Measurements from ENCODE around the gene MYT1. TPM values are rescaled to one million over a fixed set of nuclear protein-coding genes. Genes with fewer than 3 reads are reported as not detected.
"Not testable (repeated sequence)": the region's sequence is repeated elsewhere in the genome, so short reads cannot be mapped to it uniquely, and the experiment has no call there.

MYT1 gene
- total RNA-seq, 1 donor from 2014 or later = not detected

- no peak for DNase-seq (ENCODE audit: low spot score)
Observed at GRCh38 chr20:64228751-64229506, 64.7 kb downstream of the MYT1 start.

- no peak for DNase-seq (ENCODE audit: low spot score)
Observed at GRCh38 chr20:64229507-64230061, 65.3 kb downstream of the MYT1 start.

DNA sequence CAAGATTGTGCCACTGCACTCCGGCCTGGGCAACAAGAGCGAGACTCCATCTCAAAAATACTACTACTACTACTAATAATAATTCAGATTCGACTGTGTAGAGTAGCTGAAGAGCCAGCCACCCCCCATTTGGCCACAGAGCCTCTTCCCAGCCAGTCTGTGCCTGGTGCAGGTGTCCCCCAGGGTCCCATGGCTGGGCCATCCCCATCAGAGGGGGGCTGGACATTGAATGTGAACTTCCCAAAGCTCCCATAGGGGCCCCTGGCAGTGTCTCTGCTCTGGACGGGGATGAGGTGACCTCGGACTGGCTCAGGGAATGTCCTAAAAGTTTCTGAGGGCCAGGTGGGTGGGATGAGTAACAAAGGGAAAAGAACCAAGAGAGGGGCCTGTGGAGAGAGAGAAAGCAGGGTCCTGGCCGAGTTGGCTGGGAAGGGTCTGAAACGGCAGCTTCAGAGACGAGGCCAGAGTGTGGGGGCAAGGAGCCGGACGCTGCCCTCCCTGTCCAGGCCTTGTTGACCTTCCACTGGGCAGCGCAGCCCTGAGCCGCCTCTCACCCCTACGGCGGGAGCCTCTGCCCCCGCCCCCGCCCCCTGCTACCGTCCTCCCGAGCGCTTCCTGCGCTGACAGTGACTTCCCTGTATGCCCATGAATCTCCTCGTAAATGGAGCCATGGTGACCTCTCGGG is 66.4 kb downstream of the MYT1 start:
- no peak for DNase-seq (ENCODE audit: low spot score)

- no peak for DNase-seq (ENCODE audit: low spot score)
Observed at GRCh38 chr20:64231621-64232550, 67.6 kb downstream of the MYT1 start.

DNA sequence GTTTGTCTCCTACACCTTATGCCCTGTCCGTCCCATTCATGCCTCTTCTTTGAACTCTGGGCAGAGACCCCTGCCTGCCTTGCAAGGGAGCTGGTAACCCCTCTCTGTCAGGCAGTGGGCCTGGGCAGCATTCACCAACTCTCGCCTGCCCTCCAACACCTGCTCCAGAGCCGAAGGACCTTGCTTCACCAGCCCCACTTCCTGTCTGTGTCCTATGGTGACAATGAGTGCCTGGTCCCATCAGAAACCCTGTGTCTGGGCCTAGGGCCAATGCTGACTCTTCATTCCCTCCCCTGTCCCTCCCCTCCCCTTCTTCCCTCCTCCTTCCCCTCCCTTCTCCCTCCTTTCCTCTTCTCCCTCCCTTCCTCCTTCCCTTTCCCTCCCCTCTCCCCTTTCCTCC is 68.5 kb downstream of the MYT1 start:
- DNase-seq (ENCODE audit: low spot score) = no peak

DNA sequence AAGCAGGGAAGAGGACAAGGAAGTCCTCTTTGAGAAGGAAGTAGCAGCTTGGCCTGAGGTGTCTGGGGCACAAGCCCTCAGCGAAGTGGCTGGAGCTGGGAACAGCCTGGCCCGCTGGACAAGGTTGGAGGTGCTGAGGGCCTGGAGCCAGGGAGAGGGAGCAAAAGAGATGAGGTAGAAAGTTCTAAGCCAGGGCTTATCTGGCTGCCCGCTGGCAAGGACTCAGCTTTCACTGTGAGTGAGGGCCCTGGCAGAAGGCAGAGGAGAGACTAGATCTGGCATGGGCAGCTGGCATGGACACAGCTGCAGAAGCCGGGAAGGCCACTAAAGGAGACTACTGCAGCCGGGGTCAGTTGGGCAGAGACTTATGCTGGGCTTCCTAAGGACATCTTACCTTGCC is 69.5 kb downstream of the MYT1 start:
- DNase-seq (ENCODE audit: low spot score) = no peak

GRCh38 chr20:64234291-64234791 is 70.1 kb downstream of the MYT1 start:
- no peak for DNase-seq (ENCODE audit: low spot score)

DNA sequence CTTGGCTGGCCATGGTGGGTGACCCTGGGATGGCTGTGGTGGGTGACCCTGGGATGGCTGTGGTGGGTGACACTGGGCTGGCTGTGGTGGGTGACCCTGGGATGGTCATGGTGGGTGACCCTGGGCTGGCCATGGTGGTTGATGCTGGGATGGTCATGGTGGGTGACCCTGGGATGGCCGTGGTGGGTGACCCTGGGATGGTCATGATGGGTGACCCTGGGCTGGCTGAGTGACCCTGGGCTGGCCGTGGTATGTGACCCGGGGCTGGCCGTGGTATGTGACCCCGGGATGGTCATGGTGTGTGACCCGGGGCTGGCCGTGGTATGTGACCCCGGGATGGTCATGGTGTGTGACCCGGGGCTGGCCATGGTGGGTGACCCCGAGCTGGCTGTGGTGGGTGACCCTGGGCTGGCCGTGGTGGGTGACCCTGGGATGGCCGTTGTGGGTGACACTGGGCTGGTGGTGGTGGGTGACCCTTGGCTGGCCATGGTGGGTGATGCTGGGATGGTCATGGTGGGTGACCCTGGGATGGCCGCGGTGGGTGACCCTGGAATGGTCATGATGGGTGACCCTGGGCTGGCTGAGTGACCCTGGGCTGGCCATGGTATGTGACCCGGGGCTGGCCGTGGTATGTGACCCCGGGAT is 70.8 kb downstream of the MYT1 start:
- DNase-seq (ENCODE audit: low spot score) = not testable (repeated sequence)

DNA sequence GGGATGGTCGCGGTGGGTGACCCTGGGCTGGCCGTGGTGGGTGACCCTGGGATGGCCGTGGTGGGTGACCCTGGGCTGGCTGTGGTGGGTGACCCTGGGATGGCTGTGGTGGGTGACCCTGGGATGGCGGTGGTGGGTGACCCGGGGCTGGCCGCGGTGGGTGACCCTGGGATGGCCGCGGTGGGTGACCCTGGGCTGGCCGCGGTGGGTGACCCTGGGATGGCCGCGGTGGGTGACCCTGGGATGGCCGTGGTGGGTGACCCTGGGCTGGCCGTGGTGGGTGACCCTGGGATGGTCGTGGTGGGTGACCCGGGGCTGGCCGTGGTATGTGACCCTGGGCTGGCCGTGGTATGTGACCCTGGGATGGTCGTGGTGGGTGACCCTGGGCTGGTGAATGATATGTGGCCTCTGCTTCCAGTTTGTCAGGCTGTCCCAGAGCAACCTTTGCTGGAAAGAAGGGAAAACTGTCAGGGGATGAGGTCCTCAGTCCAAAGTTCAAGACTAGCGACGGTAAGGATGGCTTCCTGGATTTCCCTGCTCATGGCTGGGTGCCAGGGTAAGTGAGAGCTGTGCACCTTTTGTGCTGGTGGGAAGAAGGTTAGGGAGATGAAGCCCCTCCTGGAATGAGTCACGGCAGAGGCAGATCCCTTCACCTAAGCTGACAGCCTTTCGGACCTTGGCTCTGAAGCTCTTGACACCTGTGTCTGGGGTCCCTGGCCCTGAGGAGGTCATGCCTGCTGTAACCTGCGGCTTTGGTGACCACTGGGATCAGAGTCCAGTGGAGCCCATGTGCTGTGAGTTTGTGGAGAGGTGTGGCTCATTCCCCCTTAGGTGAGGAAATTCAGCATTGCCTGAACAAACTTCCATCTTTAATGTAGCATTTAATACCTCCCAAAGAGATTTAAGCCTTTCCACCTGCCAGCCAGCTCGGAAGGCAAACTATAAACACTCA is 72.2 kb downstream of the MYT1 start:
- no peak for DNase-seq (ENCODE audit: low spot score)

DNA sequence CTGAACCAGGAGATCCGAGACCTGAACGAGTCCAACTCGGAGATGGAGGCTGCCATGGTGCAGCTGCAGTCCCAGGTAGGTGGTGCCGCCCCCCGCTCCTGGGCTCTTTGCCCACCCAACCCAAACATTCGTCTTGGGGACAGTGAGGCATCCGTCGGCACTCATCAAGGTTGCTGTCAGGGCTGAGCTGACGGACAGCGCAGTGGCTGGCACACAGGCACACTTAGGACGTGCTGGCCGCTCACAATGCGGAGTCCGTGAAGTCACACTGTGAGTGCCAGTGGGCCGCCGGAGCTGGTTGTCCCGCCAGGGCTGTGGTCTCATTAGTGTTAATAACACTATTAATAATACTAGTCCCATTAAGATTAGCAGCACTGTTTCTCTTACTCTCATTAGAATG is 73.1 kb downstream of the MYT1 start:
- no peak for DNase-seq (ENCODE audit: low spot score)

GRCh38 chr20:64238115-64238825 is 74.0 kb downstream of the MYT1 start:
- DNase-seq (ENCODE audit: low spot score) = no peak

DNA sequence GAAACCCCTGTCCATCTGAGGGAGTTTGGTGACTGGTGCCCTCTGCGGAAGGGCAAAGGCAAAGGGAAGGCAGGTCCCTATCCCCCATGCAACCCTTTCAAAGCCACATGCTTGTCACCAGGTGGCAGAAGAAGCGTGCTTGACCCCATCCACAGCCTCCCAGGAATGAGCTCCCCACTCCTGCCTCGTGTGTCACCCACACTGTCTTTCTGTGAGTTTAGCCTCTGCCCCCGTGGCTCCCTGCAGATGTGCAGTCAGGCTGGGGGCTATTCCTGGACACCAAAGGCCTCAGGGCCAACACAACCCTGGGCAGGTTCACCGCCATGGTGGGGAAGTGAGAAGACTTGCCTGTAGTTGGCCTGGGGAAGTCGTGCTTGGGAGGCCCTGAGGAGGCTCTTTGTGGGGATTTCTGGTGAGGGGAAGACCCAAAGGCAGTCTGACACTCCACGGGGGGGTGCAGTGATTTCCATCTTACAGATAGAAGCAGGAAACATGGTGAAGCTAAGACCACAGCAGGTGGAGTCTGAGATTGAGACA is 74.7 kb downstream of the MYT1 start:
- DNase-seq (ENCODE audit: low spot score) = no peak

- peak; percentile 64 for DNase-seq (ENCODE audit: low spot score)
Observed at GRCh38 chr20:64239449-64240242, 75.4 kb downstream of the MYT1 start.

DNA sequence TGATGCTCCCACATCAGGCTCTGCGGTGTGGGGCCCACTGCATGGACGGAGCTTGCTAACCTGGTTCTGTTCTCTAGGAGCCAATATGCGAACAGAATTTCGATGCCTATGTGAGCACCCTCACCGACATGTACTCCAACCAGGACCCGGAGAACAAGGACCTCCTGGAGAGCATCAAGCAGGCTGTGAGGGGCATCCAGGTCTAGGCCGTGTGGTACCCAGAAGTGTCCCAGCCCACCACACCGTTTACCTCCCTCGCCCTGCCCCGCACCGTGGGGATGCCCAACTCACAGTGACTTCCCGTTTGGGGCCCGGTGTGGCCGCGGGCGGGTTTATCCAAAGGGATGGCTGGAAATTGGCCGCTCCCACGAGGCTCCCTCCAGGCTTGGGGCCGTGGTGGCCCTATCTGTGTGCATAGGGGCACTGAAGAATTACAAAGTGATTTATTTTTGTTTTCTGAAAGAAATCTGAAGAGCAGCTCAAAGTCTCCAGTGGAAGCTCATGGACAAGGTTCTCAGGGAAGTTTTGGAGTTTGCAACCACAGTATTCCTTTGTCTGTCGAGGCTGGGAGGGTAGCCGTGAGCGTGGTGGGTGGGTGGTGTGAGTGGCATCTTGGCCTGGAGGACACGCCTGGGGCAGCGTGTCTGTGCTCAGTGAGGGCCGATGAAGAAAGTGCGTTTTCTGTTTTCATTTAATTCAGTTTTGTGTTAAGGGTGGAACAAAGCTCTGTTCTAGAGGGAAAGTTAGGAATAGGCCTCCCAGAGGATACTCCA is 76.2 kb downstream of the MYT1 start:
- peak; percentile 53 for DNase-seq (ENCODE audit: low spot score)

DNA sequence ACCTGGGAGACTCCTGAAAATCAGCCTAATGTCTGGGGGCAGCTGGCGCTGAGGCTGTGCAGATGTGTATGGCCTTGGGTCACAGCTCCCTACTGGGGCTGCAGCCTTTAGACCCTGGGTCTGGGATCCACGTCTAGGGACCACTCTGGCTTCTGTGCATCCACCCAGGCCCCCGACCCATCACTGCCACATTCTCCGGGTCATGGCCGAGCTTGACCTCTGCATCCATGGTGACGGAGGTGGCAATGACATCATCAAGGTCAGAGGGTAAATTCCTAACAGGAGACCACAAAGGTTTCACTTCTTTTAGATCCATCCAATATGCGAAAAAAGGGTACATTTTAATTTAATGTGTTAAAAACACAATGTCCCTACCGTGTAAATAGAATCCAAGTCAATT is 76.8 kb downstream of the MYT1 start:
- DNase-seq (ENCODE audit: low spot score) = peak; percentile 71

GRCh38 chr20:64242003-64242796 is 77.9 kb downstream of the MYT1 start:
- DNase-seq (ENCODE audit: low spot score) = peak; percentile 81

Data from mesenteric fat pad (tissue), 1 donor.